ENCODE results near the gene PLOD2. TPM values are rescaled to one million over a fixed set of nuclear protein-coding genes. Genes with fewer than 3 reads are reported as not detected.

PLOD2 gene
- total RNA-seq, 1 donor from 2014 or later: 45.6 TPM

GRCh38 chr3:146091397-146091796, 69.6 kb downstream of the PLOD2 start:
- Mint-ChIP-seq H3K9me3 (ENCODE audit: unreplicated experiment) (peaks cover 5% of the 10 kb centered on the region), H3K4me1 (ENCODE audit: low read depth, unreplicated experiment) (peaks cover 2% of the 10 kb centered on the region), H3K36me3 (ENCODE audit: unreplicated experiment) (peaks cover 7% of the 10 kb centered on the region), H3K4me3 (ENCODE audit: unreplicated experiment) (no peak overlapping the region), H3K27me3 (ENCODE audit: unreplicated experiment) (no peaks in the 10 kb centered on the region), H3K27ac (ENCODE audit: unreplicated experiment) (no peak overlapping the region)
- no peak for TF ChIP-seq CTCF (IDR thresholded peaks at IDR 0.05; ENCODE audit: partially characterized antibody, unreplicated experiment)
- no peak for DNase-seq

- TF ChIP-seq CTCF (IDR thresholded peaks at IDR 0.05; ENCODE audit: partially characterized antibody, unreplicated experiment): no peak
- peaks cover 9% of the 10 kb centered on the region for H3K4me1 Mint-ChIP-seq (ENCODE audit: low read depth, unreplicated experiment)
- H3K27me3 Mint-ChIP-seq (ENCODE audit: unreplicated experiment): no peaks in the 10 kb centered on the region
- no peak overlapping the region for H3K4me3 Mint-ChIP-seq (ENCODE audit: unreplicated experiment)
- peaks cover 5% of the 10 kb centered on the region for H3K9me3 Mint-ChIP-seq (ENCODE audit: unreplicated experiment)
- DNase-seq: no peak
- peaks cover 7% of the 10 kb centered on the region for H3K36me3 Mint-ChIP-seq (ENCODE audit: unreplicated experiment)
- no peak overlapping the region for H3K27ac Mint-ChIP-seq (ENCODE audit: unreplicated experiment)
Observed at GRCh38 chr3:146090521-146090920, 70.5 kb downstream of the PLOD2 start.

GRCh38 chr3:146088840-146089239, 72.1 kb downstream of the PLOD2 start:
- H3K4me3 Mint-ChIP-seq (ENCODE audit: unreplicated experiment): no peak overlapping the region
- TF ChIP-seq CTCF (IDR thresholded peaks at IDR 0.05; ENCODE audit: partially characterized antibody, unreplicated experiment): no peak
- H3K4me1 Mint-ChIP-seq (ENCODE audit: low read depth, unreplicated experiment): peaks cover 8% of the 10 kb centered on the region
- DNase-seq: no peak
- H3K9me3 Mint-ChIP-seq (ENCODE audit: unreplicated experiment): no peaks in the 10 kb centered on the region
- no peak overlapping the region for H3K27ac Mint-ChIP-seq (ENCODE audit: unreplicated experiment)
- H3K36me3 Mint-ChIP-seq (ENCODE audit: unreplicated experiment): no peaks in the 10 kb centered on the region
- H3K27me3 Mint-ChIP-seq (ENCODE audit: unreplicated experiment): no peaks in the 10 kb centered on the region

- no peak for DNase-seq
- no peaks in the 10 kb centered on the region for H3K9me3 Mint-ChIP-seq (ENCODE audit: unreplicated experiment)
- H3K27me3 Mint-ChIP-seq (ENCODE audit: unreplicated experiment): no peaks in the 10 kb centered on the region
- H3K4me3 Mint-ChIP-seq (ENCODE audit: unreplicated experiment): no peak overlapping the region
- no peak overlapping the region for H3K27ac Mint-ChIP-seq (ENCODE audit: unreplicated experiment)
- peaks cover 6% of the 10 kb centered on the region for H3K4me1 Mint-ChIP-seq (ENCODE audit: low read depth, unreplicated experiment)
- no peaks in the 10 kb centered on the region for H3K36me3 Mint-ChIP-seq (ENCODE audit: unreplicated experiment)
- TF ChIP-seq CTCF (IDR thresholded peaks at IDR 0.05; ENCODE audit: partially characterized antibody, unreplicated experiment): no peak
Observed at GRCh38 chr3:146087116-146087515, 73.9 kb downstream of the PLOD2 start.

- H3K9me3 Mint-ChIP-seq (ENCODE audit: unreplicated experiment): no peaks in the 10 kb centered on the region
- no peaks in the 10 kb centered on the region for H3K27me3 Mint-ChIP-seq (ENCODE audit: unreplicated experiment)
- TF ChIP-seq CTCF (IDR thresholded peaks at IDR 0.05; ENCODE audit: partially characterized antibody, unreplicated experiment): no peak
- no peaks in the 10 kb centered on the region for H3K36me3 Mint-ChIP-seq (ENCODE audit: unreplicated experiment)
- no peak overlapping the region for H3K27ac Mint-ChIP-seq (ENCODE audit: unreplicated experiment)
- no peak for DNase-seq
- H3K4me1 Mint-ChIP-seq (ENCODE audit: low read depth, unreplicated experiment): peaks cover 6% of the 10 kb centered on the region
- H3K4me3 Mint-ChIP-seq (ENCODE audit: unreplicated experiment): no peak overlapping the region
Observed at GRCh38 chr3:146086211-146086610, 74.8 kb downstream of the PLOD2 start.
